DOHH2 (cell line): ENCODE data around the gene FBLN2.

ENCODE experiments used
- CTCF ChIP-seq: fragments of 200-600 bp; sonication (generic); IDR thresholded peaks from one replicate; pipeline ENCODE4 v1.5.1; 2014; ENCODE audit warnings: antibody characterized with exemption, mild to moderate bottlenecking, low read depth, low read length; ENCODE audit not compliant: poor library complexity, severe bottlenecking
- EZH2phosphoT487 ChIP-seq: fragments of 200-600 bp; sonication (generic); IDR thresholded peaks from 2 replicates; pipeline ENCODE4 v1.6.1; 2017; ENCODE audit warnings: borderline replicate concordance, mild to moderate bottlenecking, antibody characterized with exemption, low read length, moderate library complexity, mixed read lengths

GRCh38 chr3:13522236-13522635 is 26.7 kb upstream of the FBLN2 start:
- TF ChIP-seq EZH2phosphoT487 (no peak), CTCF (no peak)
